GM12865 (cell line): ENCODE data around the gene UBASH3B.
A peak's percentile ranks its signal among the peaks of the same experiment; 100 is the strongest.
"Not testable (repeated sequence)": the region's sequence is repeated elsewhere in the genome, so short reads cannot be mapped to it uniquely, and the experiment has no call there.

Experiments used
- DNase-seq: peaks from one replicate; pipeline ENCODE4 v3.0.0; 2010; ENCODE audit warnings: low read depth
- H3K4me3 ChIP-seq: 2 replicates; pipeline ENCODE4 v1.5.1; 2011; ENCODE audit warnings: mild to moderate bottlenecking, low read depth, low read length, control low read depth
- CTCF ChIP-seq: IDR thresholded peaks from 2 replicates; pipeline ENCODE4 v1.5.1; 2011; ENCODE audit warnings: low read length, control low read depth, low read depth, inconsistent platforms; ENCODE audit not compliant: insufficient read depth; ENCODE audit errors: missing control alignments

Gene UBASH3B, protein sequence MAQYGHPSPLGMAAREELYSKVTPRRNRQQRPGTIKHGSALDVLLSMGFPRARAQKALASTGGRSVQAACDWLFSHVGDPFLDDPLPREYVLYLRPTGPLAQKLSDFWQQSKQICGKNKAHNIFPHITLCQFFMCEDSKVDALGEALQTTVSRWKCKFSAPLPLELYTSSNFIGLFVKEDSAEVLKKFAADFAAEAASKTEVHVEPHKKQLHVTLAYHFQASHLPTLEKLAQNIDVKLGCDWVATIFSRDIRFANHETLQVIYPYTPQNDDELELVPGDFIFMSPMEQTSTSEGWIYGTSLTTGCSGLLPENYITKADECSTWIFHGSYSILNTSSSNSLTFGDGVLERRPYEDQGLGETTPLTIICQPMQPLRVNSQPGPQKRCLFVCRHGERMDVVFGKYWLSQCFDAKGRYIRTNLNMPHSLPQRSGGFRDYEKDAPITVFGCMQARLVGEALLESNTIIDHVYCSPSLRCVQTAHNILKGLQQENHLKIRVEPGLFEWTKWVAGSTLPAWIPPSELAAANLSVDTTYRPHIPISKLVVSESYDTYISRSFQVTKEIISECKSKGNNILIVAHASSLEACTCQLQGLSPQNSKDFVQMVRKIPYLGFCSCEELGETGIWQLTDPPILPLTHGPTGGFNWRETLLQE

GRCh38 chr11:122655527-122656072 lies at the start of gene UBASH3B:
Gene UBASH3B (plus strand): TSS chr11:122655722. CDS start chr11:122656050, 328 bp downstream.
- DNase-seq, result peak; percentile 65
- peak within 1 kb of the TSS; percentile 72 for H3K4me3 ChIP-seq
- no peak for TF ChIP-seq CTCF

DNA sequence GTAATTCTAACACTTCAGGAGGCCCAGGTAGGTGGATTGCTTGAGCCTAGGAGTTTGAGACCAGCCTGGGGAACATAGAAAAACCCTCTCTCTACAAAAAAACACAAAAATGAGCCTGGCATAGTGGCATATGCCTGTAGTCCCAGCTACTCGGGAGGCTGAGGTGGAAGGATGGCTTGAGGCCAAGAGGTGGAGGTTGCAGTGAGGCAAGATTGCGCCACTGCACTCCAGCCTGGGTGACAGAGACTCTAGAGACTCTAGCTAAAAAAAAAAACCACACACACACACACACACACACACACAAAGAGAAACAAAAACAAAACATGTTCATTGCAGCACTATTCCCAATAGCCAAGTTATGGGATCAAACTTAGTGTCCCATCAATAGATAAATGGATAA lies 48.4 kb upstream of the UBASH3B start:
- not testable (repeated sequence) for H3K4me3 ChIP-seq, DNase-seq

- H3K4me3 ChIP-seq, result no peak overlapping the region
- no peak for TF ChIP-seq CTCF
- no peak for DNase-seq
These were observed 43.2 kb upstream of the UBASH3B start for GRCh38 chr11:122612123-122612824.

DNA sequence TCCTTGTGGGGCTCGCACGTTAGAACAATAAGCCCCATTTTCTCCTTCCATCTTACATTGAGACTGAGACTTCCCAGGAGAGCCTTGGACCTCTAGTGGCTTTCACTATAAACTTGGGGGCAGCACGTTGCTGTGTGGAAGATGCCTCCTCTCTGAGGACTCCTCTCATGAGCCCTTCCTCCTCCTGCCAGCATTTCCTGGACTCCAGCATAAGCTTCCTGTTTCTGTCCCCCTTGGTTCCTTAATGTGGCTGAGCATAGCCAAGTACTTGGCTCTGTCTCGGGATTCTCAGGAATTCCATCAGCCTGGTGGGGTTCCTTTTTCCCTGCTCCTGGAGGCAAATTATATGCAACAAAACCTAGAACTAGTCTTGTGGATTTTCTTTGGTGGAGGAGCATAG lies 38.8 kb upstream of the UBASH3B start:
- DNase-seq, result no peak
- no peak for TF ChIP-seq CTCF
- H3K4me3 ChIP-seq, result no peak overlapping the region

- H3K4me3 ChIP-seq, result no peak overlapping the region
- no peak for TF ChIP-seq CTCF
- DNase-seq, result no peak
These were observed 38.2 kb upstream of the UBASH3B start for GRCh38 chr11:122617297-122617696.

DNA sequence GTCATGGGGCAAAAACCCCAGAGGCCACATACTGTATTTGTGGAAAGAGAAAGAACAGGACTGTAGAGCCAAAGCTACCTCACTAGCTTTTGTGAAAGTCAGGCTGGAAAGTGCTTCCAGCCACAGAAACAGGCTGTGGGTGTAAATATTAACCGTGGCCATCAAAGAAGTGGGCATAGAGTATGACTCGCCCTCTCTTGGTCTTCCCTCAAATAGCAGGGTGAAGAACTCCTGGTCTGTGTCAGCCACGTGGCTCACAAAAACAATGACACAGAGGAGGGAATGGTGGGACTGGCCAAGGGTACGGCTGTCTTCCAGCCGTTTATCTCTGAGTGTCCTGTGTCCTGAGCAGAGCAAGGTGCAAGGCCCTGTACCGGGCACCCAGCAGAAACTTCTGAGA lies 37.6 kb upstream of the UBASH3B start:
- DNase-seq, result no peak
- TF ChIP-seq CTCF, result no peak
- H3K4me3 ChIP-seq, result no peak overlapping the region

DNA sequence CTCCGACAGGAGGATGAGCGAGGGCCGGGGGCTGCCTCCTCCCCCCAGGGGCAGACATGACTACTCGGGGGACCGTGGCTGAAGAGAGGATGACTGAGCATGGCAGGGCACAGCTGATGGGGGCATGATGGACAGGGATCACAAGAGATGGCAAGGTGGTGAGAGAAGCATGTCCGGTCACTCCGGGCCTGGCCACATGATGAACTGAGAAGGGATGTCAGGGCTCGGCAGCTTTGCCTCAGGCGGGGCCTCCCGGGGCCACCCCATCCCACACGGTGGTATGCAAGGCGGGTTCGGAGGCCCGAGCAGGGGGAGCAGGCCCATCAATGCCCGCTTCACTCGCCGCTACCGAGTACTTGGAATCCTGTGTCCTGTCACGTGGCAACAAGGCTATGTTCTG lies 36.6 kb upstream of the UBASH3B start:
- no peak for DNase-seq
- no peak overlapping the region for H3K4me3 ChIP-seq
- no peak for TF ChIP-seq CTCF
